HL-60 (cell line): ENCODE data around the gene AVP.

Experiments
- DNase-seq, 2 experiments: peaks; one replicate each; pipeline ENCODE4 v3.0.0-alpha.2; 2010 to 2020; ENCODE audit warnings: low read depth in 1 of 2, low spot score in 1 of 2
- H3K27ac ChIP-seq: fragments of 250-450 bp; sonication (Bioruptor Pico); replicated peaks from 2 replicates; pipeline ENCODE4 v1.5.1; 2020; ENCODE audit warnings: mild to moderate bottlenecking, moderate library complexity
- H3K27me3 ChIP-seq: fragments of 250-450 bp; sonication (Bioruptor Pico); 2 replicates; pipeline ENCODE4 v1.5.1; 2021; ENCODE audit warnings: mild to moderate bottlenecking, moderate library complexity; ENCODE audit not compliant: insufficient read depth, poor library complexity, severe bottlenecking
- H3K4me3 ChIP-seq: replicated peaks from 2 replicates; pipeline ENCODE4 v1.5.1; 2011; ENCODE audit warnings: mild to moderate bottlenecking, control low read depth, low read length; ENCODE audit not compliant: insufficient read depth
- GABPA ChIP-seq: IDR thresholded peaks from 2 replicates; pipeline ENCODE4 v1.6.1; 2012; ENCODE audit warnings: low read depth
- POLR2AphosphoS5 ChIP-seq: IDR thresholded peaks from 2 replicates; pipeline ENCODE4 v1.6.1; 2012; ENCODE audit warnings: low read depth
- SPI1 ChIP-seq: IDR thresholded peaks from 2 replicates; pipeline ENCODE4 v1.6.1; 2012; ENCODE audit warnings: low read depth, mild to moderate bottlenecking, borderline replicate concordance
- TF ChIP-seq, protein P1 (sequence below): IDR thresholded peaks from 2 replicates; pipeline ENCODE4 v1.6.1; 2012; ENCODE audit warnings: low read depth; ENCODE audit not compliant: insufficient replicate concordance
- TF ChIP-seq, protein P2 (sequence below): IDR thresholded peaks from one replicate; pipeline ENCODE4 v1.5.1; 2011; ENCODE audit warnings: low read length, control low read depth, inconsistent platforms; ENCODE audit not compliant: insufficient read depth

Gene AVP

DNA sequence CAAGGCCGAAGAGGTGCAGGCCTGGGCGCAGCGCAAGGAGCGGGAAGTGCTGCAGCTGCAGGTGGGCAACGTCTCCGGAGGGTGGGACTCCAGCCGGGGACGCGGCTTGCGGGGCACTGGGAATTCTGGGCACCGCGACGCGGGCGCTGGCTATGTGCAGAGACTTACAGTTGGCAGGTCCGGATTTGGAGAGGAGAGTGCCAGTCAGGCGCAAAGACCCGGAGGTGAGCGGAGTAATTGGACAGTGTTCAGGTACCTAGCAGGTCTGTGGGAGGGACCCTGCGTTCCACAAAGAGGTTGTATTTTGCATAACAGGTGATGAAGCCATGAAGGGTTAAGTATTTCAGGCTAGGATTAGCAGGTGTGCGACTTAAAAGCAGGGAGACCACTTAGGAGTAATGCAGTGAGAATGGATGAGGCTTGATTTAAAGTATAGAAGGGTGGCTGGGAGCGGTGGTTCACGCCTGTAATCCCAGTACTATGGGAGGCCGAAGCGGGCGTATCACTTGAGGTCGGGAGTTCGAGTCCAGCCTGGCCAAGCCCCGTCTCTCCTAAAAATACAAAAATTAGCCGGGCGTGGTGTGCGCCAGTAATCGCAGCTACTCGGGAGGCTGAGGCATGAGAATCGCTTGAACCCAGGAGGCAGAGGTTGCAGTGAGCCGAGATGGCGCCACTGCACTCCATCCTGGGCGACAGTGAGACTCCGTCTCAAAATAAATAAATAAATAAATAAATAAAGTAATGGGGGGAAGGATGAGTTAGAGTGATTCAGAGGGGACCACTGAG is 37.7 kb downstream of the AVP start:
- peak in 1 of 2 experiments; percentile 24 for DNase-seq
- peak overlapping the region; percentile 95 for H3K27ac ChIP-seq
- TF ChIP-seq, protein P1, sequence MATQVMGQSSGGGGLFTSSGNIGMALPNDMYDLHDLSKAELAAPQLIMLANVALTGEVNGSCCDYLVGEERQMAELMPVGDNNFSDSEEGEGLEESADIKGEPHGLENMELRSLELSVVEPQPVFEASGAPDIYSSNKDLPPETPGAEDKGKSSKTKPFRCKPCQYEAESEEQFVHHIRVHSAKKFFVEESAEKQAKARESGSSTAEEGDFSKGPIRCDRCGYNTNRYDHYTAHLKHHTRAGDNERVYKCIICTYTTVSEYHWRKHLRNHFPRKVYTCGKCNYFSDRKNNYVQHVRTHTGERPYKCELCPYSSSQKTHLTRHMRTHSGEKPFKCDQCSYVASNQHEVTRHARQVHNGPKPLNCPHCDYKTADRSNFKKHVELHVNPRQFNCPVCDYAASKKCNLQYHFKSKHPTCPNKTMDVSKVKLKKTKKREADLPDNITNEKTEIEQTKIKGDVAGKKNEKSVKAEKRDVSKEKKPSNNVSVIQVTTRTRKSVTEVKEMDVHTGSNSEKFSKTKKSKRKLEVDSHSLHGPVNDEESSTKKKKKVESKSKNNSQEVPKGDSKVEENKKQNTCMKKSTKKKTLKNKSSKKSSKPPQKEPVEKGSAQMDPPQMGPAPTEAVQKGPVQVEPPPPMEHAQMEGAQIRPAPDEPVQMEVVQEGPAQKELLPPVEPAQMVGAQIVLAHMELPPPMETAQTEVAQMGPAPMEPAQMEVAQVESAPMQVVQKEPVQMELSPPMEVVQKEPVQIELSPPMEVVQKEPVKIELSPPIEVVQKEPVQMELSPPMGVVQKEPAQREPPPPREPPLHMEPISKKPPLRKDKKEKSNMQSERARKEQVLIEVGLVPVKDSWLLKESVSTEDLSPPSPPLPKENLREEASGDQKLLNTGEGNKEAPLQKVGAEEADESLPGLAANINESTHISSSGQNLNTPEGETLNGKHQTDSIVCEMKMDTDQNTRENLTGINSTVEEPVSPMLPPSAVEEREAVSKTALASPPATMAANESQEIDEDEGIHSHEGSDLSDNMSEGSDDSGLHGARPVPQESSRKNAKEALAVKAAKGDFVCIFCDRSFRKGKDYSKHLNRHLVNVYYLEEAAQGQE = no peak
- TF ChIP-seq, protein P2, sequence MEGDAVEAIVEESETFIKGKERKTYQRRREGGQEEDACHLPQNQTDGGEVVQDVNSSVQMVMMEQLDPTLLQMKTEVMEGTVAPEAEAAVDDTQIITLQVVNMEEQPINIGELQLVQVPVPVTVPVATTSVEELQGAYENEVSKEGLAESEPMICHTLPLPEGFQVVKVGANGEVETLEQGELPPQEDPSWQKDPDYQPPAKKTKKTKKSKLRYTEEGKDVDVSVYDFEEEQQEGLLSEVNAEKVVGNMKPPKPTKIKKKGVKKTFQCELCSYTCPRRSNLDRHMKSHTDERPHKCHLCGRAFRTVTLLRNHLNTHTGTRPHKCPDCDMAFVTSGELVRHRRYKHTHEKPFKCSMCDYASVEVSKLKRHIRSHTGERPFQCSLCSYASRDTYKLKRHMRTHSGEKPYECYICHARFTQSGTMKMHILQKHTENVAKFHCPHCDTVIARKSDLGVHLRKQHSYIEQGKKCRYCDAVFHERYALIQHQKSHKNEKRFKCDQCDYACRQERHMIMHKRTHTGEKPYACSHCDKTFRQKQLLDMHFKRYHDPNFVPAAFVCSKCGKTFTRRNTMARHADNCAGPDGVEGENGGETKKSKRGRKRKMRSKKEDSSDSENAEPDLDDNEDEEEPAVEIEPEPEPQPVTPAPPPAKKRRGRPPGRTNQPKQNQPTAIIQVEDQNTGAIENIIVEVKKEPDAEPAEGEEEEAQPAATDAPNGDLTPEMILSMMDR = no peak
- TF ChIP-seq SPI1 (no peak), GABPA (no peak), POLR2AphosphoS5 (no peak)
- peak overlapping the region; percentile 79 for H3K4me3 ChIP-seq
- H3K27me3 ChIP-seq = no peaks in the 10 kb centered on the region

DNA sequence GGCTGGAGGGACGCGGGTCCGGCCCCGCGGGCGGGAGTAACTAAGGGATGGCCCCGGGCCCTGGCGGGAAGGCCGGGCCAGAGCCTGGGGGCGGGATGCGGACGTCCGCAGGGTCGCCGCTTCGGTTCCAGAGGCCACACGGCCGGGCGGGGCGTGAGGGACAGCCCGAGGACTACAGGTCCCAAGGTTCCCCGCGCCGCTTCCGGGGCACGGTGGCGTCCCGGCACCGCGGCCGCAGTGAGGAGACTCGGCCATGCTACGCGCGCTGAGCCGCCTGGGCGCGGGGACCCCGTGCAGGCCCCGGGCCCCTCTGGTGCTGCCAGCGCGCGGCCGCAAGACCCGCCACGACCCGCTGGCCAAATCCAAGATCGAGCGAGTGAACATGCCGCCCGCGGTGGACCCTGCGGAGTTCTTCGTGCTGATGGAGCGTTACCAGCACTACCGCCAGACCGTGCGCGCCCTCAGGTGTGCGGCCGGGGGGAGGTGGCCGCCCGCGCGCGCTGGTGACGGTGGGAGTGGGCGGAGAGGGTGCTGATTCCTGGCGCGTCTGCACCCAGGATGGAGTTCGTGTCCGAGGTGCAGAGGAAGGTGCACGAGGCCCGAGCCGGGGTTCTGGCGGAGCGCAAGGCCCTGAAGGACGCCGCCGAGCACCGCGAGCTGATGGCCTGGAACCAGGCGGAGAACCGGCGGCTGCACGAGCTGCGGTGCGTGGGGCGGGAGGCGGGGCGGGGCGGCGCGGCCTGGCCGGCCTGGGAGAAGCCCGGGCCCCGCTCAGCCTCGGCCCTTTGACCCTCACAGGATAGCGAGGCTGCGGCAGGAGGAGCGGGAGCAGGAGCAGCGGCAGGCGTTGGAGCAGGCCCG is 38.5 kb downstream of the AVP start, which contains the start of gene MRPS26:
MRPS26 (plus strand) TSS at position 237 of the 861 bp plus-strand sequence; CDS start at position 254, 17 bp downstream.
- TF ChIP-seq, protein P1 = peak; percentile 6
- TF ChIP-seq POLR2AphosphoS5 (peak; percentile 6; the same call in 1 of the 2 replicates), GABPA (peak; percentile 74)
- TF ChIP-seq, protein P2 = no peak
- DNase-seq = peak; percentile 82 to 89
- peak within 1 kb of the TSS; percentile 95 for H3K27ac ChIP-seq
- no peaks in the 10 kb centered on the region for H3K27me3 ChIP-seq
- peak within 1 kb of the TSS; percentile 79 for H3K4me3 ChIP-seq

DNA sequence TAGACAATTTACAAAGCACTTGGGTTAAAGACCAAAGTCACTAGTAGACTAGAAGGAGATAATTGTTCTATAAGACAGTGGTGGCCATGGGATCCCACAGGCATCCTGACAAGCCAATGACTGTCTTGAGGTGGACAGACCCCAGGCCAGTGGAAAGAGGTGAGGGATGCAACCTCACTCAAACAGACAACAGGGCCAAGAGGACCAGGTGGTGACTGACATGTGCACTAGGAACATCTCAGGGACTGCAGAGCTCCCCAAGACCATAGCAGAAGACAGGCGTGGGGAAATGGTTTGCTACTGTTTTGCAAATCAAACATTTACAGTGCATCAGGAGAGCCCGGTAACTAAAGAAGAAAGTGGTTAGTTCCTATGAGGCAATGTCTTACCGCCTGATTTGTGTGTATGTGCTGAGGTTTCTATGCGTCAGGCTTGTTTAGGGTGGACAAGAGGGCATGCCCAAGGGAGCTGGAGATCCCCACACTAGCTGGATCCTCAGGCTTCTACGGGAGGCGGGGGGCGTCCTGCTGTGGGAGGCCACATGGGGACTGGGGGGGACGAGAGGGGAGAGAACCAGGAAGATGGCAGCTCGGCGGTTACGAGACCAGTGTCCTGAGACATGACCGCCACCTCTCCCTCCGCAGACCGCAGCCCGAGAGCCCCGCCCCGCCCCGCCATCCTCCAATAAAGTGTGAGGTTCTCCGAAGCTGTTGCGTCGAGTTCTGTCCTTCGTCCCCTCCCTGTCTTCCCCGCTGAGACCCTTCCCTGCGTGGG is 39.3 kb downstream of the AVP start:
- TF ChIP-seq SPI1 (no peak), POLR2AphosphoS5 (no peak), GABPA (no peak)
- TF ChIP-seq, protein P2 = no peak
- TF ChIP-seq, protein P1 = peak; percentile 17
- peak in 1 of 2 experiments; percentile 91 for DNase-seq
- H3K27me3 ChIP-seq = no peaks in the 10 kb centered on the region
- H3K27ac ChIP-seq = peak overlapping the region; percentile 95
- H3K4me3 ChIP-seq = peak overlapping the region; percentile 79
